ENCODE measurements around the gene SMAD2.

Gene SMAD2

GRCh38 chr18:47930199-47930930, at the start of gene SMAD2:
Gene SMAD2, minus strand, starts transcription at chr18:47930659. Its CDS starts 33,903 bp downstream, at chr18:47896756.
- Histone ChIP-seq H3K27me3 (ENCODE audit: insufficient read depth, low read length, poor library complexity) (no peaks in the 10 kb centered on the region), H3K4me2 (ENCODE audit: insufficient read depth, low read length) (peak within 1 kb of the TSS; percentile 78), H4K20me1 (ENCODE audit: insufficient read depth, low read length) (peaks cover 35% of the 10 kb centered on the region), H3K9ac (ENCODE audit: low read depth, low read length) (peak within 1 kb of the TSS; percentile 93), H3K79me2 (ENCODE audit: insufficient read depth, low read length) (peaks cover 49% of the 10 kb centered on the region), H3K4me1 (ENCODE audit: insufficient read depth, low read length) (peaks cover 65% of the 10 kb centered on the region), H3K27ac (ENCODE audit: low read length) (peak within 1 kb of the TSS; percentile 98), H3K36me3 (ENCODE audit: insufficient read depth, low read length) (no peaks in the 10 kb centered on the region), H3K4me3 (ENCODE audit: low read depth in 1 of 2, low read length in 2 of 2) (peak within 1 kb of the TSS; percentile 71 to 84), H2AFZ (ENCODE audit: low read depth, low read length) (peak within 1 kb of the TSS; percentile 87), H3K9me3 (ENCODE audit: insufficient read depth, low read length, severe bottlenecking) (no peaks in the 10 kb centered on the region)
- ATAC-seq (ENCODE audit: insufficient read depth, low read depth) = peak; percentile 5
- TF ChIP-seq, protein P1, sequence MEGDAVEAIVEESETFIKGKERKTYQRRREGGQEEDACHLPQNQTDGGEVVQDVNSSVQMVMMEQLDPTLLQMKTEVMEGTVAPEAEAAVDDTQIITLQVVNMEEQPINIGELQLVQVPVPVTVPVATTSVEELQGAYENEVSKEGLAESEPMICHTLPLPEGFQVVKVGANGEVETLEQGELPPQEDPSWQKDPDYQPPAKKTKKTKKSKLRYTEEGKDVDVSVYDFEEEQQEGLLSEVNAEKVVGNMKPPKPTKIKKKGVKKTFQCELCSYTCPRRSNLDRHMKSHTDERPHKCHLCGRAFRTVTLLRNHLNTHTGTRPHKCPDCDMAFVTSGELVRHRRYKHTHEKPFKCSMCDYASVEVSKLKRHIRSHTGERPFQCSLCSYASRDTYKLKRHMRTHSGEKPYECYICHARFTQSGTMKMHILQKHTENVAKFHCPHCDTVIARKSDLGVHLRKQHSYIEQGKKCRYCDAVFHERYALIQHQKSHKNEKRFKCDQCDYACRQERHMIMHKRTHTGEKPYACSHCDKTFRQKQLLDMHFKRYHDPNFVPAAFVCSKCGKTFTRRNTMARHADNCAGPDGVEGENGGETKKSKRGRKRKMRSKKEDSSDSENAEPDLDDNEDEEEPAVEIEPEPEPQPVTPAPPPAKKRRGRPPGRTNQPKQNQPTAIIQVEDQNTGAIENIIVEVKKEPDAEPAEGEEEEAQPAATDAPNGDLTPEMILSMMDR (IDR thresholded peaks at IDR 0.05; ENCODE audit: borderline replicate concordance, extremely low read depth, low read length, poor library complexity, severe bottlenecking) = no peak
- no peak for TF ChIP-seq EZH2 (IDR thresholded peaks at IDR 0.05; ENCODE audit: borderline replicate concordance, low read depth, low read length, severe bottlenecking)
- peak; percentile 81 for DNase-seq

DNA sequence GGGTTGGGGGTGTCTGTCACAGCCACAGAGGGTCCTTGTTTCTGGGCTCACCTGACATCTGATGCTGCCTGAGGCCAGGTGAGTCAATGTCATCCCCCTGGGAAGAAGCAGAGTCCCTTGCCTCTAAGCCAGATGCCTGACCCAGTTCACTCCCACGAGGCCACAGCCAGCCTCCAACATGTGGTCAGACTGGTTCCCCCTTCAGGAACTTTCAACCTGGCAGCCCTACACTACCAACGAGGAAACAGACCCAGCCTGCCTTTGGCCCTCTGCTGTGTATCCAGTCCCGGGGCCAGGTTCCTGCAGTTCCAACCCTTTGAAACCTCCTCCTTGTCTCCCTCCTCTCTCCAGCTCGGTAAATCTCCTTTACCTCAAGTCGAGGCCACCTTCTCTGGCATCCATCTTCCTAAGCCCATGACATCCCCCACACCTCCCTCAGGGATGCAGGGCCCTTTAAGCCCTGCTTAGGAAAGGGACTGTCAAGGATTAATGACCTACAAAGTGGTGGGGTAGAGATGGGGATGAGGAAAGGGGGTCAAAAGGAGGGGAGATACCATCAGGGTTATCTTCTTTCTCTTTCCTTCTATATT, 49.2 kb upstream of the SMAD2 start:
- Histone ChIP-seq H3K9ac (ENCODE audit: low read depth, low read length) (no peak overlapping the region), H3K36me3 (ENCODE audit: insufficient read depth, low read length) (no peaks in the 10 kb centered on the region), H3K27me3 (ENCODE audit: insufficient read depth, low read length, poor library complexity) (no peaks in the 10 kb centered on the region), H3K79me2 (ENCODE audit: insufficient read depth, low read length) (no peaks in the 10 kb centered on the region), H3K4me1 (ENCODE audit: insufficient read depth, low read length) (peaks cover 4% of the 10 kb centered on the region; the same call in 1 of the 2 replicates), H3K27ac (ENCODE audit: low read length) (no peak overlapping the region), H3K4me3 (ENCODE audit: low read depth in 1 of 2, low read length in 2 of 2) (no peak overlapping the region), H4K20me1 (ENCODE audit: insufficient read depth, low read length) (no peaks in the 10 kb centered on the region), H3K9me3 (ENCODE audit: insufficient read depth, low read length, severe bottlenecking) (no peaks in the 10 kb centered on the region), H2AFZ (ENCODE audit: low read depth, low read length) (no peak overlapping the region), H3K4me2 (ENCODE audit: insufficient read depth, low read length) (no peak overlapping the region)
- TF ChIP-seq, protein P1 (IDR thresholded peaks at IDR 0.05; ENCODE audit: borderline replicate concordance, extremely low read depth, low read length, poor library complexity, severe bottlenecking) = no peak
- no peak for TF ChIP-seq EZH2 (IDR thresholded peaks at IDR 0.05; ENCODE audit: borderline replicate concordance, low read depth, low read length, severe bottlenecking)
- DNase-seq = no peak
- ATAC-seq (ENCODE audit: insufficient read depth, low read depth) = no peak

DNA sequence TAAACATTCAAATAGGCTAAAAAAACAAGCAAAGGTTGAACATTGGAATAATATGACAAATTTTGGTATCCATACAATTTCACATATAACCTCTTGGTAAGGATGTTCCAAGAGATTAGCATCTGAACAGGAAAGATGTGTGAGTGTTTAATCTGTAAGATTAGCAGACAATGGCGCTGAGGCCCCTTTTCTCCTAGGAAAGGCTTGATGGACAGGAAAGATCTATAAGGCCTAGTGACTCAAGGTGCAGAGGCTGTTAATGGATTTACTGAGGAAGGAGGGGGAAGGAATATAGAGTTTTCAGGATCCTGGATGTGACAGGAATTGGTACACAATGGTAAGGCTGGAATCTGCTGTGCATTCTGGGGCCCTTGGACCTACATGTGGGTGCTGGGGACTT, 48.1 kb upstream of the SMAD2 start:
- H2AFZ ChIP-seq (ENCODE audit: low read depth, low read length) = no peak overlapping the region
- TF ChIP-seq, protein P1 (IDR thresholded peaks at IDR 0.05; ENCODE audit: borderline replicate concordance, extremely low read depth, low read length, poor library complexity, severe bottlenecking) = no peak
- TF ChIP-seq EZH2 (IDR thresholded peaks at IDR 0.05; ENCODE audit: borderline replicate concordance, low read depth, low read length, severe bottlenecking) = no peak
- H3K36me3 ChIP-seq (ENCODE audit: insufficient read depth, low read length) = no peaks in the 10 kb centered on the region
- no peaks in the 10 kb centered on the region for H3K79me2 ChIP-seq (ENCODE audit: insufficient read depth, low read length)
- H3K27ac ChIP-seq (ENCODE audit: low read length) = no peak overlapping the region
- H3K9me3 ChIP-seq (ENCODE audit: insufficient read depth, low read length, severe bottlenecking) = no peaks in the 10 kb centered on the region
- H4K20me1 ChIP-seq (ENCODE audit: insufficient read depth, low read length) = no peaks in the 10 kb centered on the region
- DNase-seq = no peak
- no peak for ATAC-seq (ENCODE audit: insufficient read depth, low read depth)
- H3K9ac ChIP-seq (ENCODE audit: low read depth, low read length) = no peak overlapping the region
- H3K4me1 ChIP-seq (ENCODE audit: insufficient read depth, low read length) = peaks cover 4% of the 10 kb centered on the region; the same call in 1 of the 2 replicates
- H3K27me3 ChIP-seq (ENCODE audit: insufficient read depth, low read length, poor library complexity) = no peaks in the 10 kb centered on the region
- H3K4me2 ChIP-seq (ENCODE audit: insufficient read depth, low read length) = no peak overlapping the region
- H3K4me3 ChIP-seq (ENCODE audit: low read depth in 1 of 2, low read length in 2 of 2) = no peak overlapping the region
